Neural crest cell (in vitro differentiated cells): ENCODE results near the gene C2orf92. TPM values are rescaled to one million over a fixed set of nuclear protein-coding genes. Genes with fewer than 3 reads are reported as not detected.

Source experiments
- DNase-seq: peaks from one replicate; pipeline ENCODE4 v3.0.0; 2021; ENCODE audit warnings: low read depth, mixed read lengths, low spot score
- H3K27ac Mint-ChIP-seq: one replicate; pipeline ENCODE4 v1.8.0; 2021; ENCODE audit warnings: mild to moderate bottlenecking, mixed read lengths; ENCODE audit not compliant: unreplicated experiment
- H3K27me3 Mint-ChIP-seq: 2 replicates; pipeline ENCODE4 v1.8.0; 2021; ENCODE audit warnings: low read depth, mild to moderate bottlenecking, mixed read lengths
- H3K36me3 Mint-ChIP-seq: 2 replicates; pipeline ENCODE4 v1.8.0; 2021; ENCODE audit warnings: low read depth, mild to moderate bottlenecking, mixed read lengths
- H3K4me1 Mint-ChIP-seq: 2 replicates; pipeline ENCODE4 v1.8.0; 2021; ENCODE audit warnings: mixed read lengths
- H3K4me3 Mint-ChIP-seq: one replicate; pipeline ENCODE4 v1.8.0; 2021; ENCODE audit warnings: mild to moderate bottlenecking, mixed read lengths
- H3K9me3 Mint-ChIP-seq: 2 replicates; pipeline ENCODE4 v1.8.0; 2021; ENCODE audit warnings: mixed read lengths
- total RNA-seq: library from RNA; stranded (reverse); gene quantifications from 2 replicates; pipeline ENCODE4 v1.2.1, GENCODE V29; 2021
- TF ChIP-seq, protein P1 (sequence below): fragments of 200-600 bp; sonication (generic); conservative IDR thresholded peaks from 2 replicates; pipeline ENCODE4 v1.5.0; 2021; ENCODE audit warnings: antibody characterized with exemption, mild to moderate bottlenecking

C2orf92 gene
- total RNA-seq, 1 donor from 2014 or later = 10.3 TPM

DNA sequence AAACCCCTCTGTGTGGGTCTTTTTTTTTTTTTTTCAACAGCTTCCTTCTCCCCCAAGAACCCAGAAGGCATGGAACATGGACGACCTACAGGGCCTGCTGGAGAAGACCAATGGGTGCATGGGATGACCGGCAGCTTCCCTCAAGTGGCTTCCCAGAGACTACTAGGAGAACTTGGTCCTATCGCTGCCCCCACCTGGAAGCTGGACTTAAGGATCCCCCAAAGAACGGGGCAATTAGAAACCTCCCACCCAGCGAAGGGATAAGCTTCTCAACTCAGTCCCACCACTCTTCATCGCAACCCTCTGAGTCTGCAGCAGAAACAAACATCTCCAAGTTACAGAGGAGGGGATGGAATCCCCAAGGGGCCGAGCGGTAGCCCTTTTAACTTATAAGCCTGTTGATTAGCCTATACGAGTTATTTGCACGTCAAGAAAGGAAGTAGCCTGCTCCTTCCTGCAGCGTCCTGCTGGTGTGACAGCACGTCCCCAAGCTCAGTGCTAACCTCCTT lies 7.1 kb upstream of the C2orf92 start:
- Mint-ChIP-seq H3K27ac (peak overlapping the region; percentile 95), H3K36me3 (peaks cover 3% of the 10 kb centered on the region), H3K4me3 (peak overlapping the region; percentile 88), H3K27me3 (no peaks in the 10 kb centered on the region), H3K4me1 (peaks cover 32% of the 10 kb centered on the region), H3K9me3 (no peaks in the 10 kb centered on the region)
- TF ChIP-seq, protein P1, sequence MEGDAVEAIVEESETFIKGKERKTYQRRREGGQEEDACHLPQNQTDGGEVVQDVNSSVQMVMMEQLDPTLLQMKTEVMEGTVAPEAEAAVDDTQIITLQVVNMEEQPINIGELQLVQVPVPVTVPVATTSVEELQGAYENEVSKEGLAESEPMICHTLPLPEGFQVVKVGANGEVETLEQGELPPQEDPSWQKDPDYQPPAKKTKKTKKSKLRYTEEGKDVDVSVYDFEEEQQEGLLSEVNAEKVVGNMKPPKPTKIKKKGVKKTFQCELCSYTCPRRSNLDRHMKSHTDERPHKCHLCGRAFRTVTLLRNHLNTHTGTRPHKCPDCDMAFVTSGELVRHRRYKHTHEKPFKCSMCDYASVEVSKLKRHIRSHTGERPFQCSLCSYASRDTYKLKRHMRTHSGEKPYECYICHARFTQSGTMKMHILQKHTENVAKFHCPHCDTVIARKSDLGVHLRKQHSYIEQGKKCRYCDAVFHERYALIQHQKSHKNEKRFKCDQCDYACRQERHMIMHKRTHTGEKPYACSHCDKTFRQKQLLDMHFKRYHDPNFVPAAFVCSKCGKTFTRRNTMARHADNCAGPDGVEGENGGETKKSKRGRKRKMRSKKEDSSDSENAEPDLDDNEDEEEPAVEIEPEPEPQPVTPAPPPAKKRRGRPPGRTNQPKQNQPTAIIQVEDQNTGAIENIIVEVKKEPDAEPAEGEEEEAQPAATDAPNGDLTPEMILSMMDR = no peak
- DNase-seq = no peak

DNA sequence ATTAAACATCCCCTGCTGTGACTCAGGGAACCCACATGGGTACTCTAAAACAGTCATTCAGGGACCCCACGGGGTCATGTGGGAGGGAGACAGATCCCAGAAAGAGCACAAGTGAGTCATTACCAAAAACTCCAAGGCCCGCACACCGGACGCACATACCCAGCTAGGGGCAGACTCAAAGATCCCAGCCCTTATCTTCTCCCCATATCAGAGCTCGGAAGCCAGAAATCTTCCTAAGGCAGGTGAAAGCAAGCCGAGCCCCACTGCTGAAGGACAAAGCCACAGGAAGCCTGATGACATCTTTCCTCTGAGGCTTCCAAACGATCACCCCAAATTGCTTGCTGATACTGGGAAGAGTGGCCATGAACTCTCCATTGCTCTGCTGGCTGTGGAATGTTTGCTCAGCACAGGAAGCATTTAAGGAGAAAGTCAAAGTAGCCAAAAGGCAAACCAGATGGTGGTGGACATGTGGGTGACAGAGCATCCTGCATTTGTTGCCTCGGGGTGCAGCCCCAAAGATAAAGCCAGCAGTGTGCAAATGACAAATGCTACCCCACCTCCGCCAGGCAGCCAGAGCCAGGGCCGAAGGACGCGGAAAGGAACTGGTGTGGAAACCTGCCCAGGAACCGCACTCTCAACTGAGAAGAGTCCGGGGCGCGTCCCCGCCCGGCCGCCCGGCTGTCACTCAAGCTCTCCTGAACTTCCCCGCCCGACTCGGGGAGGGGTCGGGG lies 6.5 kb upstream of the C2orf92 start:
- TF ChIP-seq, protein P1 = no peak
- H3K4me3 Mint-ChIP-seq = peak overlapping the region; percentile 88
- peak overlapping the region; percentile 95 for H3K27ac Mint-ChIP-seq
- no peaks in the 10 kb centered on the region for H3K9me3 Mint-ChIP-seq
- H3K4me1 Mint-ChIP-seq = peaks cover 32% of the 10 kb centered on the region
- no peaks in the 10 kb centered on the region for H3K36me3 Mint-ChIP-seq
- H3K27me3 Mint-ChIP-seq = no peaks in the 10 kb centered on the region
- peak; percentile 53 for DNase-seq

DNA sequence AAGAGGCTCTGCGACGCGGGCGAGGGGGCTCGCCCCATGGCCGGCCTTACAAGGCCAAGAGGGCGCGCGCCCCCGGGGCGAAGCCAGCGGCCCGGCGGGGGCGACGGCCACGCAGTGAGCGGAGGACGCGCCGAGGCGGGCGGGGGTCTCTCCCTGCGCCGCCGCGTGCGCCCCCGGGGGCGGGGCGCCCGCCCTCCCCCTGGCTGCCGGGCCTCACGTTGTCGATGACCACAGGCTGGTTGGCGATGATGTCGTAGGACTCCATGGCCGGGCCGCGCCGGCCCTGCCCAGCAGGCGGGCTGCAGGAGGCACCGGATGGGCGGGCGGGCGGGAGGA lies 5.9 kb upstream of the C2orf92 start:
- H3K4me3 Mint-ChIP-seq = peak overlapping the region; percentile 88
- no peaks in the 10 kb centered on the region for H3K36me3 Mint-ChIP-seq
- H3K4me1 Mint-ChIP-seq = peaks cover 32% of the 10 kb centered on the region
- no peak for DNase-seq
- H3K27me3 Mint-ChIP-seq = no peaks in the 10 kb centered on the region
- TF ChIP-seq, protein P1 = no peak
- no peaks in the 10 kb centered on the region for H3K9me3 Mint-ChIP-seq
- no peak overlapping the region for H3K27ac Mint-ChIP-seq

DNA sequence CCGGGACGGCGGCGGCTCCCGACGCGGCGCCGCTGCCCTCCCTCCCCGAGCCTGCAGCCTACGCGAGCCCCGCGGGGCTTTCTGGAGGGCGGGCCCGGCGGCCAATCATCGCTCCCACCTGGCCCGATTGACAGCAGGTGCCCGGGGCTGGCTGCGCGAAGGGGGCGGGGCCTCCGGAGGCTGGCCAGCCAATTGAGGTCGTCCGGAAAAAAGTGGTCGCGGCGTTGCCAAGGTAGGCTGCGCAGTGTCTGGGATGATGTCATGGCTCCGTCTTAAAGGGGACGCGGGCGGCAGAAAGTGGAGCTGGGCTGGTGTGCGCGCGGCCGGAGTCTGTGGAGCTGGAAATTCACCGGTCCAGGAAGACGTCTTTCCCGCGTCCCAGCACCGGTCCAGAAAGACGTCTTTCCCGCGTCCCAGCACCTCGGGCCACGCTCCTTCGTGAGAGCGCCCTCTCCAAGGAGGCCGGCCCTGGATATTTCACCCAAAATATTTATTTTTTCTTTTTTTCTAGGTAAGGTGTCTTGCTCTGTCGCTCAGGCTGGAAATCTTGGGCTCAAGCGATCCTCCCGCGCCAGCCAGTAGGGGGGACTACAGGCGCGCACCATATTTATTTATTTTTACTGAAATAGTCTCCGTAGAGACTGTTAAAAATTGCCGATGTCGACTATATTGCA lies 5.4 kb upstream of the C2orf92 start, which contains the start of gene ACTR1B:
Gene ACTR1B, minus strand, starts transcription at position 83 of the 674 bp plus-strand sequence. CDS start 154 bp downstream, outside the sequence.
- H3K36me3 Mint-ChIP-seq = no peaks in the 10 kb centered on the region
- H3K27me3 Mint-ChIP-seq = no peaks in the 10 kb centered on the region
- peaks cover 32% of the 10 kb centered on the region for H3K4me1 Mint-ChIP-seq
- TF ChIP-seq, protein P1 = peak; percentile 83
- peak within 1 kb of the TSS; percentile 95 for H3K27ac Mint-ChIP-seq
- DNase-seq = peak; percentile 88
- no peaks in the 10 kb centered on the region for H3K9me3 Mint-ChIP-seq
- H3K4me3 Mint-ChIP-seq = peak within 1 kb of the TSS; percentile 91

DNA sequence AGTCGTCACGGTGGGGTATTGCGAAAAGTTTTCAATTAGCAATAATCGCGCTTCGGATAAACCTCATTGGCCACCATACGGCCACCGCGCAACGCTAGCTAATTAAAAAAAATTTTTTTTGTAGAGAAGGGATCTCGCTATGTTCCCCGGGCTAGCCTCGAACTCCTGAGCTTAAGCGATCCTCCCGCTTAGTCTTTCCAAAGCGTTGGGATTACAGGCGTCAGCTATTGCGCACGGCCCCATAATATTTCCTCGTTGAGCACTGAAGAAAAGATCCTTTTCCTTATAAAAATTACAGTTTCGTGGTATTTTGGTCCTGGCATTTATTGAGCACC lies 4.9 kb upstream of the C2orf92 start:
- Mint-ChIP-seq H3K9me3 (no peaks in the 10 kb centered on the region), H3K27me3 (no peaks in the 10 kb centered on the region), H3K27ac (peak overlapping the region; percentile 93), H3K36me3 (no peaks in the 10 kb centered on the region), H3K4me1 (peaks cover 32% of the 10 kb centered on the region), H3K4me3 (peak overlapping the region; percentile 91)
- TF ChIP-seq, protein P1 = peak; percentile 24
- no peak for DNase-seq
